ENCODE results near the gene CKAP4.

Gene CKAP4

GRCh38 chr12:106282457-106283097, 34.8 kb upstream of the CKAP4 start:
- peaks cover 10% of the 10 kb centered on the region for H3K4me1 Mint-ChIP-seq (ENCODE audit: low read depth)
- peaks cover 2% of the 10 kb centered on the region for H3K36me3 Mint-ChIP-seq (ENCODE audit: low read depth)
- no peak overlapping the region for H3K27ac Mint-ChIP-seq
- H3K27me3 Mint-ChIP-seq (ENCODE audit: low read depth), result peaks cover 34% of the 10 kb centered on the region
- H3K9me3 Mint-ChIP-seq, result peaks cover 4% of the 10 kb centered on the region
- H3K4me3 Mint-ChIP-seq, result no peak overlapping the region

- Mint-ChIP-seq H3K4me3 (no peak overlapping the region), H3K27ac (no peak overlapping the region), H3K36me3 (ENCODE audit: low read depth) (peaks cover 2% of the 10 kb centered on the region), H3K27me3 (ENCODE audit: low read depth) (peaks cover 37% of the 10 kb centered on the region), H3K4me1 (ENCODE audit: low read depth) (peaks cover 8% of the 10 kb centered on the region), H3K9me3 (peaks cover 4% of the 10 kb centered on the region)
These were observed 34.0 kb upstream of the CKAP4 start for GRCh38 chr12:106281804-106282203.

GRCh38 chr12:106281056-106281782, 33.4 kb upstream of the CKAP4 start:
- Mint-ChIP-seq H3K27me3 (ENCODE audit: low read depth) (peaks cover 37% of the 10 kb centered on the region), H3K9me3 (peaks cover 4% of the 10 kb centered on the region), H3K4me3 (no peak overlapping the region), H3K27ac (no peak overlapping the region), H3K4me1 (ENCODE audit: low read depth) (peaks cover 8% of the 10 kb centered on the region), H3K36me3 (ENCODE audit: low read depth) (peaks cover 2% of the 10 kb centered on the region)

- Mint-ChIP-seq H3K9me3 (peaks cover 4% of the 10 kb centered on the region), H3K27ac (no peak overlapping the region), H3K4me1 (ENCODE audit: low read depth) (peaks cover 8% of the 10 kb centered on the region), H3K36me3 (ENCODE audit: low read depth) (peaks cover 2% of the 10 kb centered on the region), H3K4me3 (no peak overlapping the region), H3K27me3 (ENCODE audit: low read depth) (peaks cover 35% of the 10 kb centered on the region)
These were observed 32.3 kb upstream of the CKAP4 start for GRCh38 chr12:106280106-106280505.

GRCh38 chr12:106276032-106276740, 28.4 kb upstream of the CKAP4 start:
- H3K36me3 Mint-ChIP-seq (ENCODE audit: low read depth), result no peaks in the 10 kb centered on the region
- peaks cover 16% of the 10 kb centered on the region for H3K27me3 Mint-ChIP-seq (ENCODE audit: low read depth)
- no peak overlapping the region for H3K4me3 Mint-ChIP-seq
- no peaks in the 10 kb centered on the region for H3K4me1 Mint-ChIP-seq (ENCODE audit: low read depth)
- H3K9me3 Mint-ChIP-seq, result no peaks in the 10 kb centered on the region
- H3K27ac Mint-ChIP-seq, result no peak overlapping the region

GRCh38 chr12:106275458-106275857, 27.6 kb upstream of the CKAP4 start:
- Mint-ChIP-seq H3K27me3 (ENCODE audit: low read depth) (peaks cover 20% of the 10 kb centered on the region), H3K9me3 (no peaks in the 10 kb centered on the region), H3K4me3 (no peak overlapping the region), H3K4me1 (ENCODE audit: low read depth) (no peaks in the 10 kb centered on the region), H3K36me3 (ENCODE audit: low read depth) (no peaks in the 10 kb centered on the region), H3K27ac (no peak overlapping the region)

GRCh38 chr12:106274575-106275121, 26.8 kb upstream of the CKAP4 start:
- Mint-ChIP-seq H3K9me3 (no peaks in the 10 kb centered on the region), H3K4me1 (ENCODE audit: low read depth) (peaks cover 4% of the 10 kb centered on the region), H3K27ac (no peak overlapping the region), H3K27me3 (ENCODE audit: low read depth) (peaks cover 15% of the 10 kb centered on the region), H3K4me3 (no peak overlapping the region), H3K36me3 (ENCODE audit: low read depth) (no peaks in the 10 kb centered on the region)

GRCh38 chr12:106274012-106274411, 26.2 kb upstream of the CKAP4 start:
- Mint-ChIP-seq H3K36me3 (ENCODE audit: low read depth) (no peaks in the 10 kb centered on the region), H3K4me1 (ENCODE audit: low read depth) (peaks cover 9% of the 10 kb centered on the region), H3K27me3 (ENCODE audit: low read depth) (peaks cover 14% of the 10 kb centered on the region), H3K27ac (no peak overlapping the region), H3K4me3 (no peak overlapping the region), H3K9me3 (no peaks in the 10 kb centered on the region)

- Mint-ChIP-seq H3K27ac (no peak overlapping the region), H3K4me1 (ENCODE audit: low read depth) (peaks cover 13% of the 10 kb centered on the region), H3K36me3 (ENCODE audit: low read depth) (no peaks in the 10 kb centered on the region), H3K27me3 (ENCODE audit: low read depth) (peaks cover 14% of the 10 kb centered on the region), H3K4me3 (no peak overlapping the region), H3K9me3 (no peaks in the 10 kb centered on the region)
These were observed 25.7 kb upstream of the CKAP4 start for GRCh38 chr12:106273491-106273890.

GRCh38 chr12:106271575-106272505, 24.0 kb upstream of the CKAP4 start:
- H3K27ac Mint-ChIP-seq, result no peak overlapping the region
- H3K9me3 Mint-ChIP-seq, result no peaks in the 10 kb centered on the region
- H3K4me1 Mint-ChIP-seq (ENCODE audit: low read depth), result peaks cover 21% of the 10 kb centered on the region
- no peaks in the 10 kb centered on the region for H3K36me3 Mint-ChIP-seq (ENCODE audit: low read depth)
- peaks cover 5% of the 10 kb centered on the region for H3K27me3 Mint-ChIP-seq (ENCODE audit: low read depth)
- H3K4me3 Mint-ChIP-seq, result no peak overlapping the region

- Mint-ChIP-seq H3K4me3 (no peak overlapping the region), H3K27ac (no peak overlapping the region), H3K36me3 (ENCODE audit: low read depth) (no peaks in the 10 kb centered on the region), H3K4me1 (ENCODE audit: low read depth) (peaks cover 21% of the 10 kb centered on the region), H3K27me3 (ENCODE audit: low read depth) (peaks cover 24% of the 10 kb centered on the region), H3K9me3 (no peaks in the 10 kb centered on the region)
These were observed 21.4 kb upstream of the CKAP4 start for GRCh38 chr12:106269150-106269771.

GRCh38 chr12:106267535-106267934, 19.7 kb upstream of the CKAP4 start:
- Mint-ChIP-seq H3K9me3 (no peaks in the 10 kb centered on the region), H3K27ac (no peak overlapping the region), H3K27me3 (ENCODE audit: low read depth) (peaks cover 32% of the 10 kb centered on the region), H3K4me3 (no peak overlapping the region), H3K4me1 (ENCODE audit: low read depth) (peaks cover 21% of the 10 kb centered on the region), H3K36me3 (ENCODE audit: low read depth) (no peaks in the 10 kb centered on the region)

- Mint-ChIP-seq H3K4me3 (no peak overlapping the region), H3K27me3 (ENCODE audit: low read depth) (peaks cover 39% of the 10 kb centered on the region), H3K36me3 (ENCODE audit: low read depth) (no peaks in the 10 kb centered on the region), H3K9me3 (no peaks in the 10 kb centered on the region), H3K27ac (no peak overlapping the region), H3K4me1 (ENCODE audit: low read depth) (peaks cover 21% of the 10 kb centered on the region)
These were observed 17.3 kb upstream of the CKAP4 start for GRCh38 chr12:106265116-106265515.
